HepG2 (cell line): Measurements from ENCODE around the gene TKTL1. TPM values are rescaled to one million over a fixed set of nuclear protein-coding genes. Genes with fewer than 3 reads are reported as not detected.
A peak's percentile ranks its signal among the peaks of the same experiment; 100 is the strongest.

Experiments used
- ATAC-seq: fragments of 200-7000 bp; cut with Tn5 transposase; 3 replicates; pipeline ENCODE4 v1.9.1; 2020; ENCODE audit warnings: mild to moderate bottlenecking, moderate library complexity
- BruUV-seq: library from RNA; stranded (reverse); fragments of 400-500 nt; replicated peaks from 2 replicates; lab custom pipeline; 2021; lab: Mats Ljungman, UMichigan
- CTCF ChIA-PET: fragments of 300-600 bp; formaldehyde crosslinking; extraction: SDS; loops from one replicate; lab custom pipeline; 2021; ENCODE audit warnings: low total read pairs, inconsistent platforms, low intra/inter-chr PET ratio; lab: Yijun Ruan, JAX
- POLR2A ChIA-PET: fragments of 350-600 bp; sonication (Branson Sonifier 250); formaldehyde crosslinking; loops from one replicate; lab custom pipeline; 2020; ENCODE audit warnings: antibody characterized with exemption, inconsistent platforms; lab: Yijun Ruan, JAX
- DNase-seq: peaks from one replicate; pipeline ENCODE4 v3.0.0-alpha.2; 2015; ENCODE audit warnings: low spot score
- FAIRE-seq: peaks from 3 replicates; lab custom pipeline; 2011; peaks lifted over from hg19 to GRCh38; lab: Jason Lieb, UNC
- H2AFZ ChIP-seq: one replicate; pipeline ENCODE4 v1.6.1; 2011; ENCODE audit warnings: low read length, inconsistent platforms
- H3K27ac ChIP-seq: fragments of 300-600 bp; 3 replicates; pipeline ENCODE4 v1.8.0; 2011; ENCODE audit warnings: mixed run types, mild to moderate bottlenecking, mixed read lengths, low read length, inconsistent platforms; ENCODE audit not compliant: insufficient read depth; ENCODE audit errors: extremely low read length
- H3K27me3 ChIP-seq, 2 experiments: fragments of 200-600 bp in 1 of 2; 2 replicates in 1 of 2; 3 replicates in 1 of 2; pipeline versions ENCODE4 v1.6.0 to v1.8.0; 2011; ENCODE audit warnings: low read length in 2 of 2, mild to moderate bottlenecking in 2 of 2, moderate library complexity in 2 of 2, inconsistent platforms in 1 of 2; ENCODE audit not compliant: insufficient read depth in 2 of 2, control insufficient read depth in 1 of 2
- H3K36me3 ChIP-seq, 2 experiments: fragments of 200-600 bp in 1 of 2; replicated peaks in 1 of 2; 2 replicates in 1 of 2; 3 replicates in 1 of 2; pipeline versions ENCODE4 v1.5.1 to v1.8.0; 2011; ENCODE audit warnings: low read length in 2 of 2, inconsistent platforms in 1 of 2; ENCODE audit not compliant: insufficient read depth in 2 of 2, control insufficient read depth in 1 of 2
- H3K4me1 ChIP-seq: 2 replicates; pipeline ENCODE4 v1.5.1; 2012; ENCODE audit warnings: low read length, inconsistent platforms; ENCODE audit not compliant: insufficient read depth
- H3K4me2 ChIP-seq: 2 replicates; pipeline ENCODE4 v1.6.0; 2011; ENCODE audit warnings: low read depth, low read length, inconsistent platforms
- H3K4me3 ChIP-seq, 3 experiments: fragments of 200-600 bp in 1 of 3; sonication (generic), shearing (Covaris generic) in 1 of 3; replicated peaks in 1 of 3; 2 replicates each; pipeline ENCODE4 v1.5.1; 2011 to 2016; ENCODE audit warnings: low read length in 3 of 3, inconsistent platforms in 2 of 3, low read depth in 2 of 3, mild to moderate bottlenecking in 2 of 3, control low read depth in 1 of 3, mixed read lengths in 1 of 3; ENCODE audit not compliant: insufficient read depth in 1 of 3
- H3K79me2 ChIP-seq: one replicate; pipeline ENCODE4 v1.6.1; 2011; ENCODE audit warnings: low read length, inconsistent platforms; ENCODE audit not compliant: insufficient read depth
- H3K9ac ChIP-seq: 2 replicates; pipeline ENCODE4 v1.6.0; 2011; ENCODE audit warnings: mild to moderate bottlenecking, low read depth, low read length, inconsistent platforms; ENCODE audit not compliant: insufficient read depth
- H3K9me3 ChIP-seq: 2 replicates; pipeline ENCODE4 v1.5.1; 2012; ENCODE audit warnings: mild to moderate bottlenecking, low read length
- H4K20me1 ChIP-seq: 2 replicates; pipeline ENCODE4 v1.6.0; 2011; ENCODE audit warnings: inconsistent platforms, mild to moderate bottlenecking, low read length, moderate library complexity; ENCODE audit not compliant: insufficient read depth
- DRAP1 ChIP-seq: IDR thresholded peaks from 2 replicates; pipeline ENCODE4 v1.6.1; 2016; ENCODE audit warnings: missing genetic modification reagents, missing compliant biosample characterization
- EED ChIP-seq: sonication (generic); formaldehyde crosslinking; IDR thresholded peaks from 2 replicates; pipeline ENCODE4 v1.5.0; 2020; ENCODE audit warnings: mild to moderate bottlenecking, missing genetic modification reagents
- HNRNPLL ChIP-seq: fragments of 200-400 bp; formaldehyde crosslinking; IDR thresholded peaks from 2 replicates; pipeline ENCODE4 v1.6.1; 2017; ENCODE audit warnings: mild to moderate bottlenecking, low read depth, low read length; ENCODE audit not compliant: poor library complexity, severe bottlenecking
- HOXA5 ChIP-seq: sonication (generic); formaldehyde crosslinking; IDR thresholded peaks from 2 replicates; pipeline ENCODE4 v1.4.0; 2020; ENCODE audit warnings: missing genetic modification reagents
- IRF9 ChIP-seq: sonication (generic); formaldehyde crosslinking; IDR thresholded peaks from 2 replicates; pipeline ENCODE4 v1.8.0; 2022; ENCODE audit warnings: missing genetic modification reagents, mild to moderate bottlenecking, borderline replicate concordance
- ISX ChIP-seq: sonication (generic); formaldehyde crosslinking; conservative IDR thresholded peaks from 2 replicates; pipeline ENCODE4 v1.5.0; 2020; ENCODE audit warnings: missing genetic modification reagents
- MAFK ChIP-seq, 2 experiments: IDR thresholded peaks in 1 of 2; conservative IDR thresholded peaks in 1 of 2; 2 replicates each; pipeline ENCODE4 v1.6.1; 2011; ENCODE audit warnings: improper control_type of control experiment in 2 of 2, low read length in 2 of 2
- NFYC ChIP-seq: IDR thresholded peaks from 2 replicates; pipeline ENCODE4 v1.6.1; 2016; ENCODE audit warnings: missing genetic modification reagents, missing compliant biosample characterization
- PHF21A ChIP-seq: sonication (generic); formaldehyde crosslinking; IDR thresholded peaks from 2 replicates; pipeline ENCODE4 v1.5.0; 2020; ENCODE audit warnings: mild to moderate bottlenecking, missing genetic modification reagents
- SIN3B ChIP-seq: fragments of 150-350 bp; IDR thresholded peaks from 2 replicates; pipeline ENCODE4 v1.6.1; 2014; ENCODE audit warnings: low read length
- ZNF180 ChIP-seq: sonication (generic); formaldehyde crosslinking; IDR thresholded peaks from 2 replicates; pipeline ENCODE4 v1.4.0; 2020; ENCODE audit warnings: low read depth, missing genetic modification reagents, borderline replicate concordance
- ZNF382 ChIP-seq: sonication (generic); formaldehyde crosslinking; IDR thresholded peaks from 2 replicates; pipeline ENCODE4 v1.5.0; 2020; ENCODE audit warnings: missing genetic modification reagents, mild to moderate bottlenecking, borderline replicate concordance
- WGBS: methylation state at CpG from one replicate; pipeline ENCODE4 v1.1.6; 2017; ENCODE audit warnings: low lambda C conversion rate; 5-methylcytosine and 5-hydroxymethylcytosine counted together
- in situ Hi-C: cut with HindIII; loops from 2 replicates; pipeline ENCODE4 v1.10.0; 2017; ENCODE audit warnings: low pct_unique_long_range_greater_than_20kb; ENCODE audit not compliant: extremely low pct_ligation_motif_present
- intact Hi-C: fragments of 100-400 bp; cut with micrococcal nuclease; formaldehyde crosslinking; loops from one replicate; pipeline ENCODE4 v1.10.0; 2022; ENCODE audit not compliant: unreplicated experiment
- polyA plus RNA-seq, 8 experiments: library from polyadenylated mRNA; depleted of rRNA in 3 of 8; stranded (reverse) in 7 of 8; unstranded in 1 of 8; fragments of >200 nt; fragmentation: Illumina TruSeq in 4 of 8; extraction: Trizol in 4 of 8; gene quantifications; 2 replicates each; pipeline versions ENCODE4 v1.2.1 to v1.2.3, GENCODE V29; 2011 to 2016; ENCODE audit warnings: low read depth in 4 of 8, missing spikeins in 1 of 8, mixed read lengths in 1 of 8; ENCODE audit not compliant: insufficient read depth in 1 of 8
- total RNA-seq, 5 experiments: library from RNA; depleted of rRNA; stranded (reverse); fragments of >200 nt; fragmentation: Illumina TruSeq; extraction: Trizol; gene quantifications; 2 replicates each; pipeline ENCODE4 v1.2.3, GENCODE V29; 2016; ENCODE audit warnings: low read depth in 1 of 5

The TKTL1 gene
- total and polyA plus RNA-seq, 2 of the 13 experiments (the other 11 are each of a cell fraction or from before 2014, with no cell fraction given) = not detected

GRCh38 chrX:154313147-154313546 is 17.6 kb downstream of the TKTL1 start:
- FAIRE-seq (peak; percentile 4), DNase-seq (no peak), ATAC-seq (no peak)
- Histone ChIP-seq H3K4me1 (peaks cover 11% of the 10 kb centered on the region), H3K79me2 (no peaks in the 10 kb centered on the region), H3K9ac (no peak overlapping the region), H3K27me3 (no peaks in the 10 kb centered on the region), H2AFZ (no peak overlapping the region), H3K36me3 (no peaks in the 10 kb centered on the region), H3K9me3 (no peaks in the 10 kb centered on the region), H3K27ac (no peak overlapping the region), H3K4me2 (0 out of 2 replicates have a peak overlapping the region, but pooled peaks have one; percentile 27), H4K20me1 (no peaks in the 10 kb centered on the region), H3K4me3 (no peak overlapping the region)
- CTCF ChIA-PET = no interaction called here
- TF ChIP-seq HOXA5 = no peak
- no peak for TF ChIP-seq ZNF382
- TF ChIP-seq EED (CRISPR knock-in tag) = no peak
- TF ChIP-seq ZNF180 = no peak
- no peak for TF ChIP-seq NFYC (CRISPR knock-in tag)
- no peak for TF ChIP-seq HNRNPLL
- no peak for TF ChIP-seq DRAP1
- TF ChIP-seq IRF9 (CRISPR knock-in tag) = no peak
- TF ChIP-seq MAFK (conservative IDR thresholded peaks at IDR 0.05 in 1 of 2, IDR thresholded peaks at IDR 0.05 in 1 of 2; ENCODE audit: low read length in 2 of 2) = no peak
- no peak for TF ChIP-seq PHF21A (CRISPR knock-in tag)
- no peak for TF ChIP-seq ISX (CRISPR knock-in tag)
- no peak for TF ChIP-seq SIN3B
- 39% methylated on average over 5 of the region's 5 CpGs for WGBS
- POLR2A ChIA-PET = no interaction called here
- in situ Hi-C loops = no loop called here
- no TSS peak for BruUV-seq
- intact Hi-C loops = no loop called here
